Esophagus squamous epithelium (tissue), 5 donors: Measurements from ENCODE around the gene GPR78. TPM values are rescaled to one million over a fixed set of nuclear protein-coding genes. Genes with fewer than 3 reads are reported as not detected.
"Not testable (repeated sequence)": the region's sequence is repeated elsewhere in the genome, so short reads cannot be mapped to it uniquely, and the experiment has no call there.

ENCODE experiments used
- DNase-seq: peaks from one replicate; lab custom pipeline; 2025; lab: John Stamatoyannopoulos, UW
- H3K27ac ChIP-seq, 4 donors: fragments of 200-600 bp; sonication (generic); one replicate each; pipeline ENCODE4 v1.5.1; 2016 to 2019; ENCODE audit warnings: mild to moderate bottlenecking in 1 of 4
- H3K27me3 ChIP-seq, 4 donors: fragments of 200-600 bp; sonication (generic); 1 replicate in 3 of 4; 2 replicates in 1 of 4; pipeline versions ENCODE4 v1.5.1 to v1.6.0; 2017 to 2021; ENCODE audit warnings: antibody characterized with exemption in 1 of 4
- H3K36me3 ChIP-seq, 3 donors: fragments of 200-600 bp; sonication (generic); one replicate each; pipeline ENCODE4 v1.5.1; 2016 to 2019
- H3K4me1 ChIP-seq, 3 donors: fragments of 200-600 bp; sonication (generic); one replicate each; pipeline ENCODE4 v1.5.1; 2017 to 2019
- H3K4me3 ChIP-seq, 4 donors: fragments of 200-600 bp; sonication (generic); 1 replicate in 3 of 4; 2 replicates in 1 of 4; pipeline ENCODE4 v1.5.1; 2016 to 2019; ENCODE audit warnings: mild to moderate bottlenecking in 2 of 4, moderate library complexity in 1 of 4
- H3K9me3 ChIP-seq, 3 donors: fragments of 200-600 bp; sonication (generic); one replicate each; pipeline ENCODE4 v1.5.1; 2016 to 2019
- CTCF ChIP-seq, 6 experiments: fragments of 450-650 bp in 4 of 6; fragments of 200-600 bp in 2 of 6; sonication (generic) in 2 of 6; IDR thresholded peaks; one replicate each; pipeline ENCODE4 v1.5.1; 2016 to 2019; ENCODE audit warnings: antibody characterized with exemption in 6 of 6, mild to moderate bottlenecking in 4 of 6, moderate library complexity in 4 of 6
- POLR2A ChIP-seq, 4 donors: fragments of 450-650 bp; IDR thresholded peaks; one replicate each; pipeline ENCODE4 v1.6.1; 2017; ENCODE audit warnings: antibody characterized with exemption in 4 of 4, mild to moderate bottlenecking in 4 of 4, moderate library complexity in 3 of 4
- WGBS, 2 donors: methylation state at CpG; one replicate each; pipeline ENCODE4 v1.1.5; 2018; 5-methylcytosine and 5-hydroxymethylcytosine counted together
- intact Hi-C: fragments of 100-400 bp; cut with DNase I; formaldehyde crosslinking; loops from one replicate; pipeline ENCODE4 v1.15.0; 2022
- total RNA-seq, 4 donors: library from RNA; depleted of rRNA; stranded (reverse); fragments of >200 nt; gene quantifications; one replicate each; pipeline ENCODE4 v1.1.0, GENCODE V29; 2016
- donor health status: DM: yes; HTN: yes; CAD: no.

GPR78 gene
- total RNA-seq, 4 donors from 2014 or later, result 2.5 to 8.3 (median 3.1) TPM

DNA sequence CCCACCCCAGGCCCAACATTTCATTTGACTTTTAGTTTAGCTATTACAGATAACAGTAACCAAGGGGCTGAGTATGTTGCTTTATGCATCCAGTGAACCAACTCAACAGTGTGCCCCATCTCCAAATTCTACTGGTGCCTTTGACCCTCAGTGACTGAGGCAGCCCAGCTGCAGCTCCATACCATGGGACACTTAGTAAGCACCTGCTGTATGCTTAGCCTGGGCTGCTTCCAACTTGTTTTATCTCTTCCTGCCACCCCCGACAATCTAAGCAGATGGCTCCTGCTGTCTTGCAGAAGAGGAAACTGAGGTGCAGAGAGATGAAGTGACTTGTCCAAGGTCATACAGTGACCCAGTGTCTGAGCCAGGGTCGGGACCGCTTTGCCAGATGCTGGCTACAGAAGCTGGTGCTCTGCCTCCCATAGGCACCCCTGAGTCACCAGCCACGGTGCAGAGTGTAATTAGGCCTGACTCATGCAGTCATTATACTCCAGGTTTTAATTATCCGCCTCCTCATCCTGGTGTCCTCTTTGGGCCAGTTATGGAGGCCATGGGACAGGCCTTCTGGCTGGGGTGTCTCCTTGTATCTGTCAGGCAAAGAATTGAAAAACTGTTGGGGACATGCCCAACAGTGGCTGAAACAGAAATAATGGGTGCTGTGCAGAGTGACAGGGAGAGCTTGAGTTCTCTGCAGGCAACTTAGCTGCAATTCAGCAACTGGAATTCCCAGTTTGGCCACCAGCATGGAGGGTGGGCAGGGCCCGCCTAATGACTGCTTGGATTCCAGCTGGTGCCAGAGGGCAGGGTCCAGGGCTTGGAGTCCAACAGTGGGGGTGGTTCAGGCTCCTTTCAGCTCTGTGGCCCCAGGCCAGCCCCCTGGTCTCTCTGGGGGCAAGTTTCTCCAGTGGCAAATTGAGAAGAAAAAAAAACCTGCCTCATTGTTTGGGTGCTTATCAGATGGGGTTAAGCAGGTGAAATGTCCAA lies 8.2 kb upstream of the GPR78 start:
- DNase-seq, result no peak

DNA sequence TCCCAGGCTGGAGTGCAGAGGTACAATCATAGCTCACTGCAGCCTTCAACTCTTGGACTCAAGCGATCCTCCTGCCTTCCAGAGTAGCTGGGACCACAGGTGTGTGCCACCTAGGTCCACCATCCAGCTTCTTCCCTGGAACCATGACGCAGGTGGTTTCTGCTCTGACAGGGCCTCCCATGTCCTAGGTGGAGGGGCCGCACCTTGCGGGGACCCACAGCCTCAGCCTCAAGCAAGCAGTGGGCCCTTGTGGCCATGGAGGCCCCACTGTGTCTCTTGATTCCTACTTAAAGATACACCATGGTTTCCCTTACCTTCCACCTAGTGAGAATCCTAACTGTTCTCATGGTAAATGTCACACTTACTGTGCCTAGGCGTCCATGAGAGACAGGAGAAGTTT lies 6.9 kb upstream of the GPR78 start:
- TF ChIP-seq CTCF (IDR thresholded peaks at IDR 0.05), result no peak
- TF ChIP-seq POLR2A (IDR thresholded peaks at IDR 0.05), result no peak

More for the DNA sequence above, 8.2 kb upstream of the GPR78 start:
- intact Hi-C loops, result no loop called here
- H3K9me3 ChIP-seq, result no peaks in the 10 kb centered on the region
- no peak for TF ChIP-seq POLR2A (IDR thresholded peaks at IDR 0.05)
- no peak for TF ChIP-seq CTCF (IDR thresholded peaks at IDR 0.05)
- H3K27ac ChIP-seq, result peak overlapping the region in 1 of 4 donors; percentile 16
- H3K4me1 ChIP-seq, result peaks cover 0 to 13% (median 0%) of the 10 kb centered on the region in 3 donors
- no peak overlapping the region for H3K4me3 ChIP-seq
- 47 to 63% methylated on average over 1 to 6 of the region's 6 CpGs for WGBS, 2 donors
- no peaks in the 10 kb centered on the region for H3K36me3 ChIP-seq
- H3K27me3 ChIP-seq, result peaks cover 0 to 4% (median 0%) of the 10 kb centered on the region in 4 donors

DNA sequence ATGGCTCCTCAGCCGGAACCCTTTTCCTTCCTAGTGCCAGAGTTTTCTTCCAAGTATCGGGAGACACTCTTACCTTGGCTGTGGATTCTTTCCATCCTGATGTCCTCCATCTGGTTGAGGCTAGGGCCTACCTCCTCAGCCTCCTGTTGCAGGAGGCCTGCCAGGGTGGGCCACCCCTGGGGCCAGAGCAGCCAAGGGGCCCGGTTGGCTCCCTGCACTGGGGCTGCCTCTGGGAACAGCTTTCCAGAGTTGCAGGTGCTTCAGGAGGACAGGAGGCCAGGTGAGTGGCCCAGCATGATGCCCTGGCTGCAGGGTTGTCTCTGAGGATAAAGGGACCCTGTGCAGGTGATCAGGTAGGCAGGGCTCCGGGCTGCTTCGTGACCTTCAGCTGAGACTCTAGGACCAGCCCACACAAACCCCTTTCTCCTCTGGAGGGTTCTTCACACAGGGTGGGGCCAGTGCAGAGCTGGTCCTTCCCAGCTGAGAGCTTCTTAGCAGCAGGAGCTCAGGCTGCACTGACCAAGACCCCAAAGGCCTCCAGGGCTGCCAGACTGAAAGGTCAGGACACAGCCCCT lies 5.3 kb upstream of the GPR78 start:
- Histone ChIP-seq H3K4me3 (no peak overlapping the region), H3K4me1 (peaks cover 0 to 16% (median 0%) of the 10 kb centered on the region in 3 donors), H3K27ac (no peak overlapping the region), H3K36me3 (no peaks in the 10 kb centered on the region), H3K9me3 (no peaks in the 10 kb centered on the region), H3K27me3 (peaks cover 0 to 30% (median 0%) of the 10 kb centered on the region in 4 donors)
- intact Hi-C loops, result no loop called here
- TF ChIP-seq CTCF (IDR thresholded peaks at IDR 0.05), result no peak
- no peak for TF ChIP-seq POLR2A (IDR thresholded peaks at IDR 0.05)
- 45% methylated on average over 2 of the region's 5 CpGs; no CpG with 5 or more reads in 1 of the 2 donors for WGBS, 2 donors
- no peak for DNase-seq

More for the DNA sequence above, 6.9 kb upstream of the GPR78 start:
- H3K36me3 ChIP-seq, result no peaks in the 10 kb centered on the region
- WGBS, 2 donors, result 57 to 77% methylated on average over 1 to 5 of the region's 5 CpGs
- H3K4me3 ChIP-seq, result no peak overlapping the region
- no peak for DNase-seq
- peaks cover 0 to 13% (median 0%) of the 10 kb centered on the region in 3 donors for H3K4me1 ChIP-seq
- no peaks in the 10 kb centered on the region for H3K9me3 ChIP-seq
- H3K27me3 ChIP-seq, result peaks cover 0 to 14% (median 0%) of the 10 kb centered on the region in 4 donors
- intact Hi-C loops, result no loop called here
- no peak overlapping the region for H3K27ac ChIP-seq

DNA sequence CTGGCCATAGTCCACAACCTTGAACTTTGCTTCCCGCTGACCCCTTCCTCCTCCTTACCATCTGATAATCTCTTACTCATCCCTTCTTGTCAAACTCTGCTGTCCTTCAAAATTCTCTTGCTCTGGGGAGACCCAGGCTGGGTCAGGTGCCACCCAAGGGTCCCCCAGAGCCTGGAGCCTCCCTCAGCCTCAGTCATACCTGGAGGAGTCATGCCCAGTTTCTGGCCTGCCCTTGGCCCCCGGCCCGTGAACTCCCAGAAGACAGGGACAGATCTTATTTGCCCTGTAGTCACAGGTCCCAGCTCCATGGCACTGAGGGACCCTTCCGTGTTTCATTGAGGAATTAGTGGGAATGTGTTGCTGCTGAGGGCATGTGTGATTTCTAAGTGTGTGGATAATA lies 4.7 kb upstream of the GPR78 start:
- H3K27ac ChIP-seq, result no peak overlapping the region
- no peak for TF ChIP-seq CTCF (IDR thresholded peaks at IDR 0.05)
- no peak for TF ChIP-seq POLR2A (IDR thresholded peaks at IDR 0.05)
- no peaks in the 10 kb centered on the region for H3K36me3 ChIP-seq
- no peaks in the 10 kb centered on the region for H3K9me3 ChIP-seq
- H3K4me1 ChIP-seq, result peaks cover 0 to 21% (median 0%) of the 10 kb centered on the region in 3 donors
- no peak overlapping the region for H3K4me3 ChIP-seq
- H3K27me3 ChIP-seq, result peaks cover 0 to 36% (median 0%) of the 10 kb centered on the region in 4 donors
- DNase-seq, result no peak
- intact Hi-C loops, result no loop called here
- 63 to 76% methylated on average over 4 of the region's 4 CpGs for WGBS, 2 donors

GRCh38 chr4:8576591-8576990 lies 3.6 kb upstream of the GPR78 start:
- H3K27ac ChIP-seq, H3K9me3 ChIP-seq, intact Hi-C loops, H3K36me3 ChIP-seq, H3K4me3 ChIP-seq, DNase-seq: not testable (repeated sequence)
- 78 to 83% methylated on average over 5 of the region's 5 CpGs for WGBS, 2 donors
- peaks cover 0 to 26% (median 0%) of the 10 kb centered on the region in 3 donors for H3K4me1 ChIP-seq
- peaks cover 0 to 47% (median 2%) of the 10 kb centered on the region in 4 donors for H3K27me3 ChIP-seq
